ENCODE results near the gene SIGLEC12.
A peak's percentile ranks its signal among the peaks of the same experiment; 100 is the strongest.
"Not testable (repeated sequence)": the region's sequence is repeated elsewhere in the genome, so short reads cannot be mapped to it uniquely, and the experiment has no call there.

The SIGLEC12 gene

DNA sequence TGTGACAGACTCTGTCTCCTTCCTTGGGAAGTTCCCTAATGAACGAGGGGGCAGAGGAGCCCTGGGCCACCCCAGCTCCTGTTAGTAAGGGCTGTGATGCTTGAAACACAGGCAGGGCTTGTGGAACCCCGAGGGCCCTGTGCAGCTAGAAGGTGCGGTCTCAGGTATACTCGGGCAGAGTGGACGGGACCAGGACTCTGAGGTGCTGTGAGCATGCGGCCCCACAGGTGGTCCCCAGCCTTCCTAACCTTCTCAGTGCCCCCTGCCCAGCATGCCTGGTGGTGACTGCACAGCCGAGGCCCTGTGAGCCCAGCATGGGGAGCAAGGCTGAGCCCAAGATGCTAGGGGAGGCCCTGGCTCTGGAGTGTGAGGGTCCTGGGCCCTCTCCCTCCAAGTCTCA is 39.3 kb downstream of the SIGLEC12 start:
- FAIRE-seq = no peak
- no peak for DNase-seq (ENCODE audit: extremely low spot score, insufficient read length, low read depth)

DNA sequence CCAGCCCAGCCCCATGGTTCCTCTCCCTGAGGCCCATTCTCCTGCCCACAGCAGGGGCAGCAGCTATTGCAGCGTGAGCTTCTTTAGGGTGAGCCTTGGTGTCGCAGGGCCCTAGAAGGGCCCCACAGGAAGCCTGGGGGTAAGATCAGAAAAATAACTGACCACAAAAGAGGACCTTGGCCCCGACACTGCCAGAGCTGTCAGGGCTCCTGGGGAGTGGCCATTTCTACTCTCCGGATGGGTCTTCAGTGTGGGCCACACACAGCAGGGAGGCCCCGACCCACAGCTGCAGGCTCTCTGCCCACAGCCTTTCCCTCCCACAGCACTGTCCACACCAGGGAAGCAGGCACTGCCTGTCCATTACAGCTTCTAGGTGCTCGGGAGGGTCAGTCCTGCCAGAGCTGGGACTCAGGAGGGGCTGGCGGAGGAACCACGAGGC is 39.9 kb downstream of the SIGLEC12 start:
- no peak for FAIRE-seq

DNA sequence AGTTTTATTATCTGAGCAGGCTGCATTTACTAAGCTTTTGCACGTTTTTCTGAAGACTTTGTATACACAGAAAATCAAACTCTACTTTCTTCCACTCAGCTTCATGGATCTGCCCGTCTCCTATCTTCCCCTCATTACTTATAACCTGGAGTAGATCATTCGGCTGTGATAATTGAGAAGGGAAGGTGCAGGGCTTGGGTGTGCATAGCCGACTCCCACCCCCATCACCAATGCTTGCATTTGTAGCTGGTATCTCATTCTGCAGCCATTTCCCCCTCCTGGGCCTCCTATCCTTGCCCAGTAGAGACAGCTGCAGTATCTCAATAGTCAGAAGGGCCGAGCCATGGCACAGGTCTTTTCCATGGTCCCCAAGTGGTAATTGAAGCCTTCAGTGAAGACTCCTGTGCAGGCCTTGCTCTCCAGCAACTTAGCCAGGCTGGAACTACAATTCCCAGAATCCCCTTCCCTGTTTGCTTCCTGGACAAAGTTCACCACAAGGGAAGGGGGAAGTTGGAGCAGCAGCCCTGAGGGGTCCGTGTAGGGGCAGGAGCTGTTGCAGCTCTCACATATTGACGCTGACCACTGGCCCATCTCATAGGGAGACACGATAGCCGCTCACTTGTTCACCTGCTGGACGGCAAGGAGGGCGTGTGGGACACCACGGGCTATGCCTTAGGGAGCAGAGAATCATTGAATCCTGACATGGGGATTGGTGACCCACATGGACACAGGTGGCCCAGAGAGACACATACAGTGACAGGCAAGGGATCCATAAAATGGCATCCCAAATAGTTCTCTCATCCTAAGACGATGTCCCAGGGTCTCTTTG is 41.2 kb downstream of the SIGLEC12 start:
- no peak for DNase-seq (ENCODE audit: extremely low spot score, insufficient read length, low read depth)
- FAIRE-seq = no peak

More for the DNA sequence above, 39.9 kb downstream of the SIGLEC12 start:
- DNase-seq (ENCODE audit: extremely low spot score, insufficient read length, low read depth) = no peak

DNA sequence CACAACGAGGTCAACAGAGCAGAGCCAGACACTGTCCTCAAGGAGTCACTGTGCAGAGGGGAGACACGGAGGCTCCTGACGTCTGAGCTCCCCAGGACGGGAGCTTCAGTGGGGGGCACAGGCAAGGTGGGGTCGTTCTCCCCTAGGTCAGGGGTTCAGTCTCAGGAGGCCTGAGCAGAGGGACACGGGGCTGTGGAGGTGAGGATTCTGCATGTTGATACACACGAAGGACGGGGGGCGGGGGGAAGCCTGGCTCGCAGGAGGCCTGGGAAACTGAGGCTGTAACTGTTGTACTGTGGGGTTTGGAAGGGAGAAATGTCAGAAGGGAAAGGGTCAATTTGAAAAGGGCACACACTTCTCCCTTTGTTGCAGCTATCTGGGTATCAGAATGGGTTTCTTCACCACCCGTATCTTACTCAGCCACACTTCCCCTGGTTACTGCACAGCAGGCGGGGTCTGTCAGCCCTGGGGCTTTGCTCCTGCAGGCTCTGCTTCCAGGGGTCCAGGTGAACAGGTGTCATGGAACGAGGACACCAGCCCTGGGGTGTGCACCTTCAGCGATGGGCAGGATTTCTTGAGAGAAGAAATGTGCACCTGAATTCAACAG is 42.6 kb downstream of the SIGLEC12 start:
- FAIRE-seq = no peak
- no peak for DNase-seq (ENCODE audit: extremely low spot score, insufficient read length, low read depth)

DNA sequence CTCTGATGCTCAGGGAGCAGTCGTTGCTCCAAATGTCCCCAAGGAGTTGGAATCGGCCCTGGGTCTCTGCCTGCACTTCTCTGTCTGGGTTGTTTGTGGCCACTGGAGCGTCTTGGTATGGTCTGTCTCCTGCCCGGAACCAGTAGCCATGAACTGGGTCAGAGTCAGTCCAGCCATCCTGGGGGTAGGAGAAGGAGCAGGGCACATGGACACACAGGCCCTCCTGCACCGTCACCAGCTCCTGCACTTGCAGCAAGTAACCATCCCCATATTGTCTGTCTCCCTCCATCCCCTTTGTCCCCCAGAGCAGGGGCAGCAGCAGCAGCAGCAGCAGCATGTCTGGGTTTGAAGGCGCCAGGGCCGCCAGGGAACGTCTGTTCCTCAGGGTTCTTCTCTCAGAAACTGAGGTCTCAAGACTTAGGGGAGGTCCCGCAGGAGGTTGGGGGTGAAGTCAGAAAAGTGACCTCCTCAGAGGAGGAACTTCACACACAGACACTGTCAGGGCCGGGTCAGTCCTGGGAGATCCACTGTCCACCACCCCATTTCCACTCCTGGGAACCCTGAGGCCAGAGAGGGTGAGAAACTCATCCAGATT is 43.5 kb downstream of the SIGLEC12 start, which contains the start of gene SIGLEC8:
TSS of gene SIGLEC8 (minus strand) at position 404 of the 595 bp plus-strand sequence. CDS start at position 337, 67 bp downstream.
- FAIRE-seq = no peak

DNA sequence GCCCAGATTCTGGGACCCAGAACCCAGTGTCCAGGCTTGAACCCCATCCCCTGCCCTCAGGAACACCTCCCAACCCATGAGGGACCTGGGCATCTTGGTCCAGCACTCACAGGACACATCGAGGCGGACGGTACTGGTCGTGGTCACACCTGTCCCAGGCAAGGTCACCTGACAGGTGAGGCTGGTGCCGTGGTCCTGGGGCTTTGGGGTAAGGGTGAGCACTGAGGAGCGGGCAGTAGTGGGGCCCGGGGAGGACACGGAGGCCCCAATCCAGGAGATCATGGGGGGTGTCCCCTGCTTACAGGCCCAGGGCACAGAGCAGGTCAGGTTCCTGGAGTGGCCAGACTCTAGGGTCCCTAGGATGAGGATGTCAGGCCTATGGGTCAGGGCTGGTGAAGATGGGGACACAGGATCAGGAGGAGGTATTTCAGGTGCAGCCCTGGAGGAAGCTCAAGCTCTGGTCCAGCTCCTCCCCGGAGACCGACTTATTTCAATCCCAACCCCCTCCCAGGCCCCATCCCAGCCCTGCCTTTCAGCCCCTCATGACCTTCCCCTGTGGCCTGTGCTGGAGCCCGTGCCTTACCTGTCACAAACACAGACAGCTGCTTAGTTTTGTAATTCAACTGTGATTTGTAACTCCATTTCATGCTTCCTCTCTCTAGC is 44.1 kb downstream of the SIGLEC12 start:
- no peak for FAIRE-seq

More for the DNA sequence above, 43.5 kb downstream of the SIGLEC12 start, which contains the start of gene SIGLEC8:
- no peak for DNase-seq (ENCODE audit: extremely low spot score, insufficient read length, low read depth)

DNA sequence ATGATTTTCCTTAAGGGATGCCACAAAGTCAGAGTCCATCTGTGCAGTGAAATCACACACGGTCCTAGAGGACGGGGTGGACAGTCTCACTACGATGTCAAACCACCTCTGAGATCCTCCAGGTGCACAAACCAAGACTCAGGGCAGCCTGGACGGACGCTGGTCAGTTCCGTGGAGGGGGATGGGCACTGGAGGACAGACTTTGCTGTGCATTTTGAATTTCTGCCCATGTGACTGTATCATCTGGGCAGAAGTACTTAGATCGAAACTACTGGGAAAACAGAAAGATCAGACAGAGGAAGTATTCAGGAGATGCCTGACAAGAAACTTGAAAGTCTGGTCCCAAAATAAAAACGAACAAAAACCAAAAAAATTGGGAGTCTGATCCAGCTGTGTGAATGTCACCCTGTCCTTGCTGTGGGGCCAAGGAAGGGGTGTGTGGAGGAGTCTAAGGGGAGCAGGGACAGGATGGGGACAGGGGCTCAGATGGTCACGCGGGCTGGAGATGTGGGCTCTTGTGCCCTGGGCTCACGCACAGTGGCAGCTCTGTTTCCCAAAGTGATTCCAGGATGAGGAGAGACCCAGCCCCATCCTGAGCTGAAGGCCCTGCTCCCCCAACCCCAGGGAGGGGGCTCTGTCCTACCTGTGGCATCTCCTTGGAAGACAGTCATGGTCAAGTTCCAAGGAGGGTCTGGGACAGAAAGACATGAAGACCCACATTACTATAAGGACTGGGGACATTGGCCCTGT is 44.9 kb downstream of the SIGLEC12 start:
- FAIRE-seq (no peak), DNase-seq (ENCODE audit: extremely low spot score, insufficient read length, low read depth) (no peak)

More for the DNA sequence above, 44.1 kb downstream of the SIGLEC12 start:
- no peak for DNase-seq (ENCODE audit: extremely low spot score, insufficient read length, low read depth)

DNA sequence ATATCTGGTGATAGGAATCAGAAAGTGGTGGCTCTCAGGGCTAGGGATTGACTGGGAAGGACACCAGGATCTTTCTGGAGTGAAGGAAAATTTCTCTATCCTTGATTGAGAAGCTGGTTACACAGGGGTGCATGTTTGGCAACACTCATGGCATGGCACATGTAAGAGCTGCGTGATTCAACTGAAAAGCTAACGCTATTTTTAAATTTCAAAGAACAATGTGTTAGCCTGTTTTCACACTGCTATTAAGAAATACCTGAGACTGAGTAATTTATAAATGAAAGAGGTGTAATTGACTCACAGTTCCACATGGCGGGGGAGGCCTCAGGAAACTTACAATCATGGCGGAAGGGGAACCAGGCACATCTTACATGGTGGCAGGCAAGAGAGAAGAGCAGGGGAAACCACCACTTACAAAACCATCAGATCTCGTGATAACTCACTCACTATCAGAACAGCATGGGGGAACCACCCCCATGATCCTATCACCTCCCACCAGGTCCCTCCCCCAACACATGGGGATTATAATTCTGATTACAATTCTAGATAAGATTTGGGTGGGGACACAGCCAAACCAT is 50.8 kb downstream of the SIGLEC12 start:
- DNase-seq (ENCODE audit: extremely low spot score, insufficient read length, low read depth) (no peak), FAIRE-seq (no peak)

DNA sequence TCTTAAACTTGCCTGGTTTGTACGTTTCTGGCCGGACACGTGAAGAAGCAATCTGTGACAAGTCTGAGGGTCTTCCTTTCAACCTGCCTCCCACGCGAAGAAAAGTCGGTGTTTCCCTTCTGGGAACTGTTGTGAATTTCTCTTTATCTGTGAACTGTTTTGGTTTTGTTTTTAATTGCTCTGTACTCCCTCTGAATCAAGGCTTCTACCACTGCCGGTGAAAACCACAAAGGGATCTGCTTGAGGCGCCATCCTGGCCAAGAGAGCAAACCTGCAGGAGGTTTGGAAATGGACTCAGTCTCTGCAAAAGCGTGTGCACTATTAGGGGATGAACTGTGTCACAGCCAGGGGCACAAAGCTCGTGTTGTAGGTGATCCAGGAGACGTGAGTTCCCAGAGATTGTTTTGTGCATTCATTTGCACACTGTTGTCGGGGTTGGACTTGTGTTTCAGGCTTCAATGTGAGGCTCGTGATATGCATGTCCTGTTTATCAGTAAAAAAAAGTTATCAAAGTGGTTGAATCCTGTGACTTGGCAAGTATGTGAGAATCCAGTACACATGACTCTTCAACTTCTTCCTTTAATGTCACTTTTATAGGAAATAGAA is 53.1 kb downstream of the SIGLEC12 start:
- no peak for FAIRE-seq
- no peak for DNase-seq (ENCODE audit: extremely low spot score, insufficient read length, low read depth)

DNA sequence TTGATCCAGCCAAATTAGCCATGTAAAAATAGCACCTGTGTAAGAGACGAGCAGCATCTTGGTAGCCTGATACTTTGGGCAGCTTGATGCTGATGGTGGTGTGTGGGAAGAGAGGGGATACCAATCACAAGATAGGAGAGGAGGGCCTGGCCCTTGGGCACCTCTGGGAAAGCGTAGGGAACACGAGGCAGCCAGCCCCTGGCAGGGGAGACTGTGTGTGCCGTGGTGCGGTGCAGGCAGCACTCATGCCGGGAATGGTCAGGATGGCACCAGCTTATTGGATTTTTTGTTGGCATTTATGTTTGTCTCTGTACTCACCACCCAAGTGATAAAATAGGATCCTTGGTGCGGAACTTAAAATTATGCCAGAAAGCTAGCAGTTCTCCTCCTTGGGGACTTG is 53.6 kb downstream of the SIGLEC12 start:
- DNase-seq (ENCODE audit: extremely low spot score, insufficient read length, low read depth) (no peak), FAIRE-seq (no peak)

DNA sequence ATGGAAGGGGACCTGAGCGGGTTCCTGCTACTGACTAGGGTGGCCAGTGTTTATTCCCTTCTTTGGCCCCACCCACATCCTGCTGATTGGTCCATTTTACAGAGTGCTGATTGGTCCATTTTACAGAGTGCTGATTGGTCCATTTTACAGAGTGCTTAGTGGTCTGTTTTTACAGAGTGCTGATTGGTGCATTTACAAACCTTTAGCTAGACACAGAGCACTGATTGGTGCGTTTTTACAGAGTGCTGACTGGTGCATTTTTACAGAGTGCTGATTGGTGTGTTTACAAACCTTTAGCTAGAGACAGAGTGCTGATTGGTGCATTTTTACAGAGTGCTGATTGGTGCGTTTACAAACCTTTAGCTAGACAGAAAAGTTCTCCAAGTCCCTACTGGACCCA is 54.1 kb downstream of the SIGLEC12 start:
- DNase-seq (ENCODE audit: extremely low spot score, insufficient read length, low read depth); FAIRE-seq: not testable (repeated sequence)

DNA sequence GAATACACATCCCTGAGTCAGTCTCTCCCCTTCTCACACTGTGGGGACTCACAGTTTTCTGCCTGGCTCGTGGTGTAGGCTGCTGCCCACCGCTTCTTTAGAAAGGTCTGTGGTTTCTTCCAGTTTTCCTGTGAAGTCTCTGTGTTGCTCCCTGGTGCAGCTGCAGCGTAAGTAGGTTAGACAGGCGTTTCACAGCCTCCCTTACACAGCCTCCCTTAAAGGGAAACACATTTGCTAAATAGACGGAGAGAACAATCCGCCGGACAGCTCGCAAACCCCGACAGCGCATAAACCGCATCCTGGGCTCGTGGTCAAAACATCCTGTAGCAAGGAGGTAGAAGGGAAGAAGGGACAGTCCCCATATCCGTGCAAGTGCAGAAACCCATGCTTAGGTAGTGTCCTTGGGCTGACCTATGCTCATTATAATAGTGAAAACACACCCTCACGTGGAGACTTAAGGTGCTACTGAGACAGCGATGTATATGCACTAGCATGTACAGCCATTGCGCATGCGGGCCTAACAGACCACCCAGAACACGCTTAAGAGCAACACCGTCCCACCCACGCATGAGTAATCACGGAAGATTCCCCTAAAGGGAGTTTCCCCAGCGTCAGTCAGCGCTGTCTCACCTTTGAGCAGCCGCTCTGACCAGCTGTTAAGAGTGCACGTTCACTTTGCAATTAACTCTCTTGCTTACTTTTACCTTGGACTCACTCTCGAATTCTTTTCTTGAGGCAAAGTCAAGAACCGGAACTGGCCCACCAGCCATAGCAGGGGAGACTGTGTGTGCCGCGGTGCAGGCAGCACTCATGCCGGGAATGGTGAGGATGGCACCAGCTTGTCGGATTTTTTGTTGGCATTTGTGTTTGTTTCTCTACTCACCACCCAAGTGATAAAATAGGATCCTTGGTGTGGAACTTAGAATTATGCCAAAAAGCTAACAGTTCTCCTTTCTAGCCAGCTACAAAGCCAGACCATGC is 59.9 kb downstream of the SIGLEC12 start:
- peak; percentile 51 for DNase-seq (ENCODE audit: extremely low spot score, insufficient read length, low read depth)
- FAIRE-seq = peak; percentile 100

Measured in GM18507 (cell line).